ENCODE results near the gene ACTG1. TPM values are rescaled to one million over a fixed set of nuclear protein-coding genes. Genes with fewer than 3 reads are reported as not detected.

The ACTG1 gene
- total RNA-seq, 4 donors from 2014 or later, result 972 to 1,850 (median 1,126) TPM

DNA sequence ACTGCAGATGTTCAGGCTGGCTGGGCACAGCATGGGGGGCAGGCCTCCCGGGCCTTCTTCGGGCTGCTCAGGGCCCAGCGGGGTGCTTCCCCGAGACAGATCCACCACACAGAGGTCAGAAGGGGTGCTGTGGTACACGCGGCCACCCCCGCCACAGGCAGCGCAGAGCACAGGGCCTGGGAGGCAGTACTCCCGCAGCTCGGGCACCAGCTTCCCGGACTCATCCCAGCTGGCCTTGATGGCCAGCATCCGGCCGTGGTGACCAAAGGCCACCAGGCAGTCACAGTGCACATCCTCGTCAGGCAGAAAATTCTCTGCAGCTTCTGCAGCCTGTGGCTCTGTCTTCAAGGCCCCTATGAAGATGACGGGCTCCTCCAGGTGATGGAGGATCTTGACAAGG is 37.7 kb upstream of the ACTG1 start:
- Histone ChIP-seq H3K36me3 (peaks cover 39 to 56% (median 55%) of the 10 kb centered on the region in 4 donors), H3K4me3 (no peak overlapping the region), H3K27me3 (no peaks in the 10 kb centered on the region), H3K4me1 (peaks cover 23 to 40% (median 31%) of the 10 kb centered on the region in 4 donors), H3K27ac (replicated peaks in 1 of 4) (no peak overlapping the region), H3K9me3 (no peaks in the 10 kb centered on the region)
- no peak for DNase-seq (ENCODE audit: extremely low spot score)
- WGBS, result 98% methylated on average over 11 of the region's 15 CpGs
- TF ChIP-seq EP300 (IDR thresholded peaks at IDR 0.05) (no peak), POLR2A (IDR thresholded peaks at IDR 0.05; ENCODE audit: low read depth) (no peak), POLR2AphosphoS5 (IDR thresholded peaks at IDR 0.05) (no peak), CTCF (IDR thresholded peaks at IDR 0.05) (no peak)
- intact Hi-C loops (cut with DNase I), result loop anchor here (5.0 kb wide), 1 partner anchor 33 kb away; no protein-coding TSS in a partner anchor

GRCh38 chr17:81549826-81550225 is 37.2 kb upstream of the ACTG1 start:
- intact Hi-C loops (cut with DNase I), result loop anchor here (5.0 kb wide), 1 partner anchor 33 kb away; no protein-coding TSS in a partner anchor
- H3K4me3 ChIP-seq, result no peak overlapping the region
- H3K27me3 ChIP-seq, result no peaks in the 10 kb centered on the region
- DNase-seq (ENCODE audit: extremely low spot score), result no peak
- WGBS, result 95% methylated on average over 8 of the region's 8 CpGs
- no peaks in the 10 kb centered on the region for H3K9me3 ChIP-seq
- H3K4me1 ChIP-seq, result peaks cover 23 to 40% (median 31%) of the 10 kb centered on the region in 4 donors
- H3K27ac ChIP-seq (replicated peaks in 1 of 4), result no peak overlapping the region
- TF ChIP-seq CTCF (IDR thresholded peaks at IDR 0.05) (no peak), POLR2AphosphoS5 (IDR thresholded peaks at IDR 0.05) (no peak), POLR2A (IDR thresholded peaks at IDR 0.05; ENCODE audit: low read depth) (no peak), EP300 (IDR thresholded peaks at IDR 0.05) (no peak)
- peaks cover 41 to 60% (median 60%) of the 10 kb centered on the region in 4 donors for H3K36me3 ChIP-seq

DNA sequence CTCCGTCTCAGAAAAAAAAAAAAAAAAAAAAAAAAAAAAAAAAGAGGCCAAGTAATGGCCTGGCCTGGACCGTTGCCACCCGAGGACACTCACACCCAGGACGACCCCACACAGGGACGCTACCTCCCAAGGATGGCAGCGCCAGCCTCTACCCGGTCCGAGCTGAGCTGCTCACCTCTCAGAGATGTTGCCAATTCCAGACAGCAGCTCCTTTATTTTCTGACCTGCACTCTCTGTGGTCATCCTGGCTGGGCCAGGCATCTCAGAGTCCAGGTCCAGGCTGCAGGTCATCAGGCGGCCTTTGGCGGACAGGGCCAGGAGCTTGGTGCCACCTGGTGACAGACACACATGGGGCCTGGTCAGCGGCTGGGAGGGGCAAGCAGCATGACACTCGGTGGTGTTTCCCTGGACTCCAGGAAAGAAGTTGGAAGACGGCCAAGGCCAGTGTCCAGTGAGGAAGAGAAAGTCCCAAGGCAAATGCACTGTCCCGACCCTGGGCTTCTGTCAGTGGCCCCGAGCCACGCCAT is 36.5 kb upstream of the ACTG1 start:
- Histone ChIP-seq H3K4me1 (peaks cover 23 to 40% (median 30%) of the 10 kb centered on the region in 4 donors), H3K9me3 (no peaks in the 10 kb centered on the region), H3K27ac (replicated peaks in 1 of 4) (no peak overlapping the region), H3K27me3 (no peaks in the 10 kb centered on the region), H3K36me3 (peaks cover 41 to 68% (median 67%) of the 10 kb centered on the region in 4 donors), H3K4me3 (no peak overlapping the region)
- intact Hi-C loops (cut with DNase I), result no loop called here
- WGBS, result 86% methylated on average over 14 of the region's 16 CpGs
- TF ChIP-seq CTCF (IDR thresholded peaks at IDR 0.05), result no peak
- TF ChIP-seq POLR2AphosphoS5 (IDR thresholded peaks at IDR 0.05), result no peak
- no peak for TF ChIP-seq EP300 (IDR thresholded peaks at IDR 0.05)
- TF ChIP-seq POLR2A (IDR thresholded peaks at IDR 0.05; ENCODE audit: low read depth), result no peak
- DNase-seq (ENCODE audit: extremely low spot score), result no peak

DNA sequence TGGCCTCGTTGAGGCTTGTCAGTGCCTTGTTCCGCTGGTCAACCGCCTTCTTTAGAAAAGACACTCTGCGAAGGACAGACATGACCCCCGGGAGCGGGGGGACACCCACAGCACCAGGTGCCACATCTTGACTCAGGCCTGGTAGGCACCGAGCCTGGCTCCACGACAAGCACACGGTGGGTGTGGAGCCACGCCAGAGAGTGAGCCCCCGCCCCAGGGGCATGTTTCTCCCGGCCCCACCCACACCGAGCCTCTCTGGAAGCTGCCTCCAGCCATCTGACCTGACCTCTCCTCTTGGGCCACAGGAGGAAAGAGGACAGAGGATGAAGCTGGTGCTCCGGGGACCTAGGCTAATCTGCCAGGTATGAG is 35.0 kb upstream of the ACTG1 start:
- 87% methylated on average over 8 of the region's 14 CpGs for WGBS
- Histone ChIP-seq H3K4me1 (peaks cover 11 to 25% (median 17%) of the 10 kb centered on the region in 4 donors), H3K4me3 (no peak overlapping the region), H3K27ac (replicated peaks in 1 of 4) (no peak overlapping the region), H3K36me3 (peaks cover 46 to 83% (median 82%) of the 10 kb centered on the region in 4 donors), H3K27me3 (no peaks in the 10 kb centered on the region), H3K9me3 (no peaks in the 10 kb centered on the region)
- intact Hi-C loops (cut with DNase I), result no loop called here
- no peak for TF ChIP-seq EP300 (IDR thresholded peaks at IDR 0.05)
- TF ChIP-seq POLR2A (IDR thresholded peaks at IDR 0.05; ENCODE audit: low read depth), result no peak
- no peak for TF ChIP-seq CTCF (IDR thresholded peaks at IDR 0.05)
- DNase-seq (ENCODE audit: extremely low spot score), result no peak

Data from esophagus muscularis mucosa (tissue), 4 donors.